A204.1 (cell line): ENCODE measurements around the gene MACROD2.
"Not testable (repeated sequence)": the region's sequence is repeated elsewhere in the genome, so short reads cannot be mapped to it uniquely, and the experiment has no call there.

Experiments
- FAIRE-seq: peaks from 2 replicates; lab custom pipeline; 2012; peaks lifted over from hg19 to GRCh38; lab: Jason Lieb, UNC

Gene MACROD2

DNA sequence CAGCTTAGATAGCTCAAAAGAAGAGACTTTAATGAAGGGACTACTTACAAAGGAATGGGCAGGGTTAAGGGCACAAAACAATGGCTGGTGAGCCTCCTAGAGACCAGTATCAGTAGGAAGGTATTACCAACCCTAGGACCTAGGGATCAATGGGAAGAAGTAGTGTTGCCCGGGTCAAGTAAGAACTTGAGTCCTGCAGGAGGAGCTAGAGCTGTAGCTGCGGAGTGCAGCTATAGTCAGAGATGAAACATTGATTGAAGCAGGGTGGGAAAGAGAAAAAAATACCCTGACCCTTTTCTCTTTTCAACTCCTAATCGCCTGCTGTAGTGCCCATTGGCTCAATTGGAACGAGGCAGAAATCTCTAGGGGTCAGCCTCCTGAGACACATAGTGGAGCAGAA is 198.1 kb downstream of the MACROD2 start:
- FAIRE-seq = no peak

DNA sequence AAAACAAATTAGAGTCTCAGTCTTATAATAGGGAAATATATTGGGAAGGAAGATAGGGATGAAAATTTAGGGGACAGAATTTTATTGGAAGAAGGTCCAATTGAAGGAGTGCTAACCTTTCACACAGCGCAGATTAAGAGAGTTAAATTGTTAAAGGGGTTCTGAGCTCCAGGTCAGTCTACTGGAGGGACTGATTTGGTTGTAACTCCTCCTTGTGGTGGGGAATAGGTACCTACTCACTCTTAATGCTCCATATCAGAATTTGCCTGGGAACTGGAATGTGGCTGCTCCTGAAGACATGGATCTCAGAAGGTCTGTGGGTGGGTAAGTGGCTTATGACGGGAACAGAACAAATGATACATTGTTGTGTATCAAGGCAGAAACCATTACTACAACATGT is 198.6 kb downstream of the MACROD2 start:
- no peak for FAIRE-seq

DNA sequence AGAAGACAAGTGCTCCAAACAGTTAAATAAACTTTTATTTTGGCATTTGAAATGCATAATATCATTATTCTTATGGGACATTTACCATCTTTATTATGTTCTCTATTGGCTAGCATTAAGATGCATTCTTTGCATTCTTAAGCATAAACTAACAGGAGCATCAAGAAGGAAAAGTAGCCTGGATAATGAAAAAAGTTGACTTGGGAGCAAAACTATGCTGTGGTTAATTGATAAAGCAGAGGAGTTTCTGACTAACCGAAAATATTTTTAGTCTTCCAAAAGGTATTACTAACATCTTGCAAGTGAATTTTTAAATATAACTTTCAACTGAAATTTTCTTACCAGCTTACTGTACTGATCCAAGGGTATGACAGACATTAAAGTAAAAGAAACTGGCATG is 201.8 kb downstream of the MACROD2 start:
- FAIRE-seq = no peak

DNA sequence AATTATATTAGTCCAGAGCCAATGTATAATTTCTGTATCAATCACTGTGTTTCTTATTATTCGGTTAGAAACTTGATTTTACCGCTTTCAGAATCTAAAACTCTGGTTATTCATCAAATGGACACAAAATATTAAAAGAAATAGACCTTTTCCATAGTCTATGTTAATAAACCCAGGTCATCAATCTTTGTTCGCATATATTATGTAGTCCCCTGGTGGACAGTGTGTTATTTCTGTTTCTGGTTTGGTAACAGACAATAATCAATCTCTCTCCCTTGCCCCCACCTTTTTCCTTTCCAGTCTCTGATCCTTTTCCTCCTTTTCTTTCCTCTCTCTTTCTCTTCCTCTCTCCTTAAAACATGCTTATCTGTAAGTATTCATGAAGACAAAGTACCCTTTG is 203.1 kb downstream of the MACROD2 start:
- FAIRE-seq = no peak

DNA sequence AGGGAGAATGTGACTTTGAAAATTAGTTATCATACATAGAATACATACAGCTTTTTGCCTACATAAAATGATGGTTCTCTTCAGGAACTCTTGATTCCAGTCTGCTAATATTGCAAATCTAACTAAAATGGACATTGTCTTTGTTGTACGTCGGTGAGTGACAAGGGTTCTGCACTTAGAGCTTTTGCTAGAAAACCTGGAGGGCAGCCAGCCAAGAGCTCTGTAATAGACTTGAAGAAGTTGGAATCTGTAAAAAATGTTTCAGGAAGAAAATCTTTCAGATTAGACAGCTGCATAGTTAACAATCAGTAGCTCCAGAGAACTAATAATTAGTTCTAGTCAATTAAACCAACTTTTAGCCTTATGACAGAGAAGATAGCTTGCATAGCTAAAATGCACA is 203.8 kb downstream of the MACROD2 start:
- no peak for FAIRE-seq

DNA sequence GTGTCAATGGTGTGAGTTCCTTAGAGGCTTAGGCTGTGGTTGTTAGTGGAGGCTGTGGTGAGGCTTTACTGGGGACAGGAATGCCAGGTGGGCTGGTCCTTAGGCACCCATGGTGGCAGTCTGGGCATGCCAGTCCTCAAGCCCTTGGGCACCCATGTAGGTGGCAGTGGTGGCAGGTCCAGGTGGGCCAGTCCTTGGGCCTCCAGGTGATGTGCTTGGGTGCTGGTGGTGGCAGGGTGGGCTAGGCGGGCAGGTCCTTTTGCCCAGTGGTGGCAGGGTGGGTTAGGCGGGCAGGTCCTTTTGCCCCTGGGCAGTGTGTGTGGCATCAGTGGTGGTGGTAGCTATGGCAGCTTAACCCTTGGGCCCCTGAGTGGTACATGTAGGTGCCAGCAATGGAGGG is 208.3 kb downstream of the MACROD2 start:
- FAIRE-seq = no peak

DNA sequence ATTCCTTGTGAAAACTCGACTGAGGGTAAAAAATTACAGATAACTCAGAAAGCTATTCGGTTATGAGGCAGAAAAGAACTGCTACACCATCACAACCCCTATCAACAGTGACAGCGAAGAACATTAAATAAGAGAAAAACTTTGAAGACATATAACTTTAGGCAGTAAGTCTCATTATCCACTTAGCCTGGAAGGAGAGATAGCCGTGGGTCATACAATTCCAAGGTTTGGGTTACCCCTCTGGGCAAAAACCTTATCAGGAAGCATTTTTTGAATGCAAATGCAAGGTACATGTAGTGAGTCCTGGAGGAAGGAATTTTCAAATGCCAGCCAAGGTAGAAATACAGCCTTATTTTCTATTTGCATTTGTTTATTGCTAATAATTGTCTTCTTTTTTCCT is 212.3 kb downstream of the MACROD2 start:
- no peak for FAIRE-seq

DNA sequence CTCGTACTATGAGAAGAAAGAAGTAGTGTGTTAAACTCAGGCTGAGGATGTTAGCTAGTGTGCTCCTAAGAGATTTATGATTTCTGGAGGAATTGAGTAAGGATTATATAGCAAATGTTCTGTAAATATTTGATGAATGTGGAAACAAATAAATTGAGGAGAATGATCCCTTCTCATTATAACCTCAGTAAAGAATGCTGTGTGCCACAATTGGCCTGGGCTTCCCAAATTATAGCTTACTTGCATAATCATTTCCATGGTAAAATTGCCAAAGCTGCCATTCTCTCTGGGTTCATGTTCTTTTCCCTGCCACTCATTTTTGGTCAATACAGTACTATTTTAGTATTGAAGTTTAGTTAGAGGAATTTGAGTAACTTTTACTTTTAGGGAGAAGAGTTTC is 213.6 kb downstream of the MACROD2 start:
- no peak for FAIRE-seq

DNA sequence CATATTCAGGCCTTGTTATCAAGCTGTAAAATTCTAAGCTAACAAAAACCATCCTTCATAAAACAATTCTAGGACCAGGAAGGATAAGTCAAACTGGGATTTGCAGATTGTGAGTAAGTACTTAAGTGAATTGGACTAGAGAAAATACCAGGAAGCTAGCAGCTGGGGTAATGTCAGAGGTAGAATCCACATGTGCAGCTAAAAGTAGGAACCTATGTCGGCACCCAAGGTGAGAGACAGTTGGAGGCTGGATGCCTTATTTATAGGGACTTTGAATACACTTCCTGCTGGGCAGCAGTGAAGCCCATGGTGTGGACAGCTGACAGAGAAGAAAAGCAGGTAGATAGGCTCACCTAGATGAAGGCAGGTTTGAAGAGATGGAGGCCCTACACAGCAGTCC is 214.8 kb downstream of the MACROD2 start:
- no peak for FAIRE-seq

DNA sequence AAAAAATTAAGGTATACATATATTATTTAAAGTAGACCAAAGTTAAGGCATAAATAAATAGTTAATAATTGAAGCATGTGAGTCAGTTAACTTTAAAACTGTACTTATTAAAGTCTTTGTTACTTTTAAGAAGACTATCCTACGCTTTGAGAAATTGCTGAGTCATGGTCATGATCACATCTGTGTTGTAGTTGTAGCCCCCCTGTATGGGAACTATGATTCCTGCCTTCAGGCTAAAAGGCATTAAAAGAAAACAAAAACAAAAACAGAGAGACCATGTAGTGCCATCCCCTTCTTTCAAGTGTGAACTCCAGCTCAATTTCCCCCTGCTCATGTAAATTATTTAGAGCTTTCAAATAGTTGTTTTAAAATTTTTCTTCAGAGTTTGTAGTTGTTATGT is 218.7 kb downstream of the MACROD2 start:
- FAIRE-seq = no peak

DNA sequence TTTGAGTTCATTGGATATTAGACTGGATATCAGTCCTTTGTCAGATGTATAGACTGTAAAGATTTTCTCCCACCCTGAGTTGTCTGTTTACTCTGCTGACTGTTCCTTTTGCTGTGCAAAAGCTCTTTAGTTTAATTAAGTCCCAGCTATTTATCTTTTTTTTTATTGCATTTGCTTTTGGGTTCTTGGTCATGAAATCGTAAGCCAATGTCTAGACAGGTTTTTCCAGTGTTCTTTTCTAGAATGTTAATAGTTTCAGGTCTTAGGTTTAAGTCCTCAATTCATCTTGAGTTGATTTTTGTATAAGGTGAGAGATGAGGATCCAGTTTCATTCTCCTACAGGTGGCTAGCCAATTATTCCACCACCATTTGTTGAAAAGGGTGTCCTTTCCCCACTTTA is 220.6 kb downstream of the MACROD2 start:
- not testable (repeated sequence) for FAIRE-seq

DNA sequence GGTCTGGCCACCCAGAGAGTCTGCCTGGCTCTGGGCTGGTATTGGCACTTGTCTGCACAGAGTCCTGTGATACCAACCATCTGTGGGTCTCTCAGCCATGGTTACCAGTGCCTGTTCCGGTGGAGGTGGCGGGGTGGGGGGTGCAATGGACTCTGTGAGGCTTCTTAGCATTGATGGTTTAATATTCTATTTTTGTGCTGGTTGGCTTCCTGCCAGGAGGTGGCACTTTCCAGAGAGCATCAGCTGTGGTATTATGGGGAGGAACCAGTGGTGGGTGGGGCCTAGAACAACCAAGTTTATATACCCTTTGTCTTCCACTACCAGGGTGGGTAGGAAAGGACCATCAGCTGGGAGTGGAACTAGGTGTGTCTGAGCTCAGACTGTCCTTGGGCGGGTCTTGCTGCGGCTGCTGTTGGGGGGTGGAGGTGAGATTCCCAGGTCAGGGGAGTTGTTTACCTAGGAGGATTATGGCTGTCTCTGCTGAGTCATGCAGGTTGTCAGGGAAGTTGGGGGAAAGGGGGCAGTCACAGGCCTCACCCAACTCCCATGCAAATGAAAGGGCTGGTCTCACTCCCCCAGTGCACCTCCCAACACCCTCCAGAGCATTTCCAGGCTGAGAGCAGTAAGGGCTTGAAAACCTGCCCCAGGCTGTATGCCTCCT is 224.6 kb downstream of the MACROD2 start:
- no peak for FAIRE-seq

DNA sequence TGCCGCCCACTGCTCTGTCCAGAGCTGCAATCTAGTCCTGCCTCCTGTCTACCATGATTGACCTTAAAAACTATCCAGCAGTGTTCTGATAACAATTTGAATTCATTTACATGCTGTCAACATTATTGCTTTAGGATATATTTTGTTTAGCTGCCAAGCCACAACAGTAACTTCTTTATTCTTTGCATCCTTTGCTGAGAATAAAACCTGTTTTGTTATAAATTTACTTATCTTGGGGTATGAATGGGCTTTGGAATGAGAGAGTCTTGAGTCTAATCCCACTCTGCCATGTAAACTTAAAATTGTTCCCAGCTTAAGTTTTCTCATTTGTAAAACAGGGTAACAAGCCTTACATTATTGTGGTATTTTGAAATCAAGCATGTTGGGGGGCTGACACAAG is 225.7 kb downstream of the MACROD2 start:
- FAIRE-seq = no peak

DNA sequence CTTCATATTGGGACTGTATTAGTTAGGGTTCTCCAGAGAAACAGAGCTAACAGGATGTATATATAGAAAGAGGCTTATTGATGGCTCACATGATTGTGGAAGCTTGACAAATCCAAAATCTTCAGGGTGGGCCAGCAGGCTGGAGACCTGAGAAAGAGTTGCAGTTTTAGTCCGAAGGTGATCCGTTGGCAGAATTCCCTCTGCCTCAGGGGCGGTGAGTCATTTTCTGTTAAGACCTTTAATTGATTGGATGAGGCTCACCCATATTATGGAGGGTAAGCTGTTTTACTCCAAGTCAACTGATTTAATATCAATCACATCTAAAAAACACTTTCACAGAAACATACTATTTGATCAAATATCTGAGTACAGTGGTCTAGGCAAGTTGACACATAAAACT is 228.5 kb downstream of the MACROD2 start:
- FAIRE-seq = no peak

DNA sequence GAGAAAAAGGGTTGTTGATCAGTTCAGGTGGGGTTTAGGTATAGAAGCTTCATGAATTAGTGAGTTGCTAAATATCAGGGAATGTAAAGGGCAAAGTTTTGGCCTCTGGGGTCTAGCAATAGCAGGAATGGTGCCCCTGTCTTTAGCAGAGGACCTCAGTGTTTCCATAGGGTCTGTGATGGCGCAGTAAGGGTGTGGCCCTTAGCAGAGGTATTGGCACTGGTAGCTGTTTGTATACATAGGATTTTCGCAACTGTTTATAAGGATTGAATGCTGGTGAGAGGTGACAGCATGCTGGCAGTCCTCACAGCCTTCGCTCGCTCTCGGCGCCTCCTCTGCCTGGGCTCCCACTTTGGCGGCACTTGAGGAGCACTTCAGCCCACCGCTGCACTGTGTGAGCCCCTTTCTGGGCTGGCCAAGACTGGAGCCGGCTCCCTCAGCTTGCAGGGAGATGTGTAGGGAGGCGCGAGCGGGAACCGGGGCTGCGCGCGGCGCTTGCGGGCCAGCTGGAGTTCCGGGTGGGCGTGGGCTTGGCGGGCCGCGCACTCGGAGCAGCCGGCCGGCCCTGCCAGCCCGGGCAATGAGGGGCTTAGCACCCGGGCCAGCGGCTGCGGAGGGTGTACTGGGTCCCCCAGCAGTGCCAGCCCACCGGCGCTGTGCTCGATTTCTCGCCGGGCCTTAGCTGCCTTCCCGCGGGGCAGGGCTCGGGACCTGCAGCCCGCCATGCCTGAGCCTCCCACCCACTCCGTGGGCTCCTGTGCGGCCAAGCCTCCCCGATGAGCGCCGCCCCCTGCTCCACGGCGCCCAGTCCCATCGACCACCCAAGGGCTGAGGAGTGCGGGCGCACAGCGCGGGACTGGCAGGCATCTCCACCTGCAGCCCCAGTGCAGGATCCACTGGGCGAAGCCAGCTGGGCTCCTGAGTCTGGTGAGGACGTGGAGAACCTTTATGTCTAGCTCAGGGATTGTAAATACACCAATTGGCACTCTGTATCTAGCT is 231.0 kb downstream of the MACROD2 start:
- FAIRE-seq = not testable (repeated sequence)

DNA sequence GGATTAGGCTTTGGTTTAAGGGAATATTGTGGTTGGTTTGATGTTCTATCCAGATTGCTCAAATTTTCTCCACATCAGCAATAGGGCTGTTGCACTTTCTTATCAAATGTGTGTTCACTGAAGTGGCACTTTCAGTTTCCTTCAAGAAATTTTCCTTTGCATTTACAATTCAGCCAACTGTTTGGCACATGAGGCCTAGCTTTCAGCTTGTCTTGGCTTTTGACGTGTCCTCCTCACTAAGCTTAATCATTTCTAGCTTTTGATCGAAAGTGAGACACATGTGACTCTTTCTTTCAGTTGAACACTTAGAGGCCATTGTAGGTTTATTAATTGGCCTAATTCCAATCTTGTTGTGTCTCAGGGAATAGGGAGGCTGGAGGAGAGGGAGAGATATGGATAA is 237.3 kb downstream of the MACROD2 start:
- FAIRE-seq = no peak

DNA sequence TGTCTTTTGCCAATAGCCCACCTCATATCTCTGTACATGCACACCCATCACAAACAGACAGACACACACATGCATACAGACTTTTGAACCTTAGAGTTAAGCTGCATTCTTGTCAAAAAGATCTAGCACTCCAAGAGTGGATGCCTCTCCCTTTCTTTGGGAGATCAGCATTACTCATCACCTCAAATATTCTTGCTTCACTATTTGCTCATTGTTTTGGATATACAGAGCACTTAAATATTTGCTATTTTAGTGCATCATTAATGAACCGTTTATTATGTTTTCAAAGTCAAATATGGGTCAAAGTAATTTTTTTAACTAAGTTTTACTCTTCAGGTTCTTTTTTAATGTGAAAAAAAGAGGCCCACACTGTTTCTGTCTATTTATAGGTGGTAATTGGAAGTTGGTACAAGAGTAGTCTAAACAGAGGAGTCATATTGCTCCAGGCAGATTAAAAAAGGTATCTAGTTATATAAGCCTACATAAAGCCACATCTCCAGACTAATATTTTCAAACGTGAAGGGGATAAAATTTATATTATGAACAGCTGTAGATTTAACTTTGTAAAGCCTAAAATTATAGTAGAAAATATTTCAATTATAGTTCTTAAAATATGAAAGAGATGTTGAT is 239.5 kb downstream of the MACROD2 start:
- FAIRE-seq = no peak

DNA sequence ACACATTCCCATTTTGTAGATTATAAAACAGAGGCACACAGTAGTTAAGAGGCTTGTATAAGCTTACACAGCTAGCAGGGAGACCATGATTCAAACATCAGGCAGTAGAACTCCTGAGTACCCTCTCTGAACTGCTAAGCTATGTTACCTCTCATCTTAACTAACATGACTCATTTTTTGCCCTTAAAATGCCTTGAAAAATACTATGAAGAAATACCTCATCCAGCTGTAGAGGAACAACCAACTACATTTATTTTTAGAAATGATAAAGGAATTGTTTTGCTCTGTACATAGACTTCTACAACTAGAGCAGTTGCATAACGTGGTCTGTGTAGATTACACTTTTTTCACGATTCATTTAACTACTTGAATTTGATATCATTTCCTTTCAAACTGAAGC is 240.0 kb downstream of the MACROD2 start:
- FAIRE-seq = no peak

DNA sequence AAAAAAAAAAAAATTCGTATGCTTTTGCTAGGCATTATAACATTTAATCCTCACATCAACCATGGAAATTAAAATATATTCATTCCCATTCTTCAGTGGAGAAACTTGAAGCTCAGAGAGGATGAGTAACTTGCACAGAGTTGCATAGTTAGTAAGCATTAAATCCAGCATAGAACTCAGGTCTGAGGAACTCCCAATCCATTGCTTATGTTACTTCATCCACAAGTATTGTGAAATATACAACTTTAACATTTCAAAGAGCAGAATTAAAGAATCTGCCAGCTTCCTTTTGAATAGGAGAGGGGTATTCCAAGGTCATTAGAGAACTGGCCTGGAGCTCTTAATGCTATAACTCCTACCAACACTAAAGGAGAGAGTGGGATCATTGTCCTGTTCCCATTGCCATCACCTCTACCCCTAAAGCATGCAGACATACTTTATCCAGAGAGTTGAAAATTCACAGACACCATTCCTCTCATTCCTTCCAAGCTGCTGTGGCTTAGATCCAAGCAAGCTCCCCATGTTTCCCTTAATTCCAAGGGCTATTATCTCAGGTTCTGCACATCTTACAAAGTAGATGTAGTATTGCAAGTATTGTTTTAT is 250.2 kb downstream of the MACROD2 start:
- no peak for FAIRE-seq

DNA sequence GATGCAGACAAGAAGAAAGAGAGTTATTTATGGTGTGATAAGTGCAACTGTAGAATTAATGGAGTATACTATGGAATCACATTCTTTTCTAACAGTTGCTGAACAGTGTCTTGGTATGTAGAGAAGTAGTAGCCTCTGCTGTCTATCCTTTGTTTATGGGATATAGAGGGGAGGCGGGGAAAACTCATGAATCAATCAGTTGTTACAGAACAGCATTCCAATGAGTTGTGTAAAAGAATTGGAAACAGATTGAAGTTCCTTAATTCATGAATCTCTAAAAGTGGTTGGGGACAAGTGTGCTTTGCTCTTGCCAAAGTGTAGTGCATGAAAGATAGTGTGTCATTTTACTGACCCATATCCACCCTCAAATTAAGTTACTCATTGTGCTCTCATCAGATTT is 264.4 kb downstream of the MACROD2 start:
- FAIRE-seq = no peak

DNA sequence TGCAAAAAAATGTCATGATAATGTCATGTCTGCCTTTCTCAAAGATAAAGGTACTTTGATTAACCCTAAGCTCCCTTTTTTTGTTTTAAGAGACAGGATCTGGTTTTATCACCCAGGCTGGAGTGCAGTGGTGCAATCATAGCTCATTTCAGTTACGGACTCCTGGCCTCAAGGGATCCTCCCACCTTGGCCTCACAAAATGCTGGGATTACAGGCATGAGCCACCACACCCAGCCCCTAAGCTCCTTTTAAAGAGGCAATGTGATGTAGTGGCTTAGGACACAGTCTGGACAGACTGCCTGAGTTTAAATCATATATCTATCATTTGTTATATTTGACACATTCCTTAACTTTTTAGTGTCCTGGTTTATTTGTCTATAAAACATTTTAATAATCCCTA is 265.1 kb downstream of the MACROD2 start:
- no peak for FAIRE-seq

DNA sequence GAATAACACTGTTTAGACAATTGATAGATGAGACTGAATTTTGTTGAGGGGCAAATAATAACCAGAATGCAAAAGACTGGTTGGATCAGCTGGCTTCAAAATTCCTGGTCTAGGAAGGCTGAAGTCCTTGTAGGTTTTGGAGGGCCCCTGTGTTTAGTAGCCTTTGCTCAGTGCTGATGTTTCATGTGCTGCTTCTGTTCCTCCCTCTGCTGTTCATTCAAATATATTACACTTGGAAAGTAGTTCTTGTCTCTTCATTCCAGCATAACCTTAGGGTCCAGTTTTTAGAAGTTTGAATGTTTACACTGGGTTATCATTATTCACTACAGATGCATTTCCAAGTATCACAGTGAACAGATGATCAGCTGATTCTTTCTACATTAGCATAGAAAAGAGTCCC is 269.6 kb downstream of the MACROD2 start:
- no peak for FAIRE-seq

DNA sequence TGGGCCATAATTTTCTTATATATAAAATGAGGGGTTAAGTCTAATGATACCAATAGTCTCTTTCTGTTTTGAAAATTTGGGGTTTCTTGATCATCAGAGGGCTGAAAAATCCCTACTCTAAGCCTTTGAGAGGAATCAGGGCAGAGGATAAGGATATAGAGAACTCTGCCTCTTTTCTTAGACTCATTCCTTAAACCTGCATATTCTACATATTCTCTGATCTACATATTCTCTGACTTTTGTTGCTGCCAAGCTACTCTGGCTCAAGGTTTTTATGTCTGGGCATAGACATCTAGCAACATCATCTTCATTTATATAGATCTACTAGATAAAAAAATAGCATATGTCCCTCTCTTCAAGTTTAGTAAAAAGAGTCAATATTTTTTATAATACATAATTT is 270.9 kb downstream of the MACROD2 start:
- no peak for FAIRE-seq
